ENCODE results near the gene ABI3BP.
"Not testable (repeated sequence)": the region's sequence is repeated elsewhere in the genome, so short reads cannot be mapped to it uniquely, and the experiment has no call there.

ABI3BP gene

GRCh38 chr3:100993309-100993708 lies at the start of gene ABI3BP:
TSS of gene ABI3BP (minus strand) at chr3:100993421. CDS start at chr3:100993384, 37 bp downstream.
- DNase-seq (ENCODE audit: low read depth) = no peak

- no peak for DNase-seq (ENCODE audit: low read depth)
These were observed 46.1 kb upstream of the ABI3BP start for GRCh38 chr3:101039285-101039684.

- no peak for DNase-seq (ENCODE audit: low read depth)
These were observed 45.7 kb upstream of the ABI3BP start for GRCh38 chr3:101038880-101039279.

GRCh38 chr3:101038393-101038792 lies 45.2 kb upstream of the ABI3BP start:
- no peak for DNase-seq (ENCODE audit: low read depth)

- no peak for DNase-seq (ENCODE audit: low read depth)
These were observed 44.4 kb upstream of the ABI3BP start for GRCh38 chr3:101037613-101038012.

- no peak for DNase-seq (ENCODE audit: low read depth)
These were observed 43.5 kb upstream of the ABI3BP start for GRCh38 chr3:101036676-101037075.

GRCh38 chr3:101036213-101036618 lies 43.0 kb upstream of the ABI3BP start:
- no peak for DNase-seq (ENCODE audit: low read depth)

- DNase-seq (ENCODE audit: low read depth) = no peak
These were observed 34.1 kb upstream of the ABI3BP start for GRCh38 chr3:101027286-101027685.

- DNase-seq (ENCODE audit: low read depth) = no peak
These were observed 33.7 kb upstream of the ABI3BP start for GRCh38 chr3:101026881-101027280.

- DNase-seq (ENCODE audit: low read depth) = no peak
These were observed 33.0 kb upstream of the ABI3BP start for GRCh38 chr3:101026244-101026643.

GRCh38 chr3:101020351-101021015 lies 27.3 kb upstream of the ABI3BP start:
- no peak for DNase-seq (ENCODE audit: low read depth)

GRCh38 chr3:101017017-101017416 lies 23.8 kb upstream of the ABI3BP start:
- DNase-seq (ENCODE audit: low read depth) = no peak

GRCh38 chr3:101012312-101012711 lies 19.1 kb upstream of the ABI3BP start:
- not testable (repeated sequence) for DNase-seq (ENCODE audit: low read depth)

- DNase-seq (ENCODE audit: low read depth) = no peak
These were observed 17.9 kb upstream of the ABI3BP start for GRCh38 chr3:101011136-101011535.

- no peak for DNase-seq (ENCODE audit: low read depth)
These were observed 17.1 kb upstream of the ABI3BP start for GRCh38 chr3:101010296-101010695.

- no peak for DNase-seq (ENCODE audit: low read depth)
These were observed 16.2 kb upstream of the ABI3BP start for GRCh38 chr3:101009386-101009785.

GRCh38 chr3:100999160-100999559 lies 5.9 kb upstream of the ABI3BP start:
- no peak for DNase-seq (ENCODE audit: low read depth)

- no peak for DNase-seq (ENCODE audit: low read depth)
These were observed 1.6 kb upstream of the ABI3BP start for GRCh38 chr3:100994809-100995208.

GRCh38 chr3:100994187-100994586 lies 966 bp upstream of the ABI3BP start:
- DNase-seq (ENCODE audit: low read depth) = no peak

GRCh38 chr3:100992231-100993012 lies 799 bp downstream of the ABI3BP start:
- DNase-seq (ENCODE audit: low read depth) = no peak

GRCh38 chr3:100988080-100988479 lies 5.1 kb downstream of the ABI3BP start:
- DNase-seq (ENCODE audit: low read depth) = no peak

GRCh38 chr3:100984308-100984707 lies 8.9 kb downstream of the ABI3BP start:
- no peak for DNase-seq (ENCODE audit: low read depth)

GRCh38 chr3:100982710-100983109 lies 10.5 kb downstream of the ABI3BP start:
- DNase-seq (ENCODE audit: low read depth) = no peak
